Spinal cord (tissue), 10 donors: ENCODE measurements around the gene HEATR5A. TPM values are rescaled to one million over a fixed set of nuclear protein-coding genes. Genes with fewer than 3 reads are reported as not detected.

ENCODE experiments used
- DNase-seq, 6 donors: peaks; one replicate each; pipeline versions ENCODE4 v3.0.0 to v3.0.0-alpha.2; 2013 to 2015; ENCODE audit warnings: low spot score in 6 of 6, low read depth in 4 of 6
- H3K27ac ChIP-seq: one replicate; pipeline ENCODE4 v1.5.1; 2013; ENCODE audit warnings: low read depth, low read length, control low read depth
- H3K27me3 ChIP-seq: one replicate; pipeline ENCODE4 v1.6.1; 2013; ENCODE audit warnings: low read length; ENCODE audit not compliant: control insufficient read depth, insufficient read depth
- H3K36me3 ChIP-seq: one replicate; pipeline ENCODE4 v1.6.1; 2013; ENCODE audit warnings: low read length; ENCODE audit not compliant: control insufficient read depth, insufficient read depth
- H3K4me1 ChIP-seq: one replicate; pipeline ENCODE4 v1.6.1; 2013; ENCODE audit warnings: low read length; ENCODE audit not compliant: control insufficient read depth, insufficient read depth
- H3K4me3 ChIP-seq: one replicate; pipeline ENCODE4 v1.5.1; 2013; ENCODE audit warnings: low read depth, low read length, control low read depth
- H3K9me3 ChIP-seq: one replicate; pipeline ENCODE4 v1.6.1; 2013; ENCODE audit warnings: low read length; ENCODE audit not compliant: control insufficient read depth, insufficient read depth
- WGBS: methylation state at CpG from one replicate; pipeline ENCODE4 v1.1.5; 2013; ENCODE audit warnings: missing lambda C conversion rate; ENCODE audit not compliant: insufficient coverage; 5-methylcytosine and 5-hydroxymethylcytosine counted together
- polyA plus RNA-seq, 2 donors: library from polyadenylated mRNA; unstranded; fragments of 120-200 nt; gene quantifications; one replicate each; pipeline ENCODE4 v1.2.1, GENCODE V29; 2013; ENCODE audit not compliant: insufficient read length in 2 of 2
- total RNA-seq, 2 donors: library from RNA; depleted of rRNA in 1 of 2; stranded (reverse); fragments of 120-200 nt in 1 of 2; fragments of >200 nt in 1 of 2; gene quantifications; one replicate each; pipeline versions ENCODE4 v1.2.3 to v1.2.4, GENCODE V29; 2013 to 2014
- donor health status: healthy.

Gene HEATR5A
- total and polyA plus RNA-seq, 4 donors = 20.4 to 74.2 (median 37.1) TPM

DNA sequence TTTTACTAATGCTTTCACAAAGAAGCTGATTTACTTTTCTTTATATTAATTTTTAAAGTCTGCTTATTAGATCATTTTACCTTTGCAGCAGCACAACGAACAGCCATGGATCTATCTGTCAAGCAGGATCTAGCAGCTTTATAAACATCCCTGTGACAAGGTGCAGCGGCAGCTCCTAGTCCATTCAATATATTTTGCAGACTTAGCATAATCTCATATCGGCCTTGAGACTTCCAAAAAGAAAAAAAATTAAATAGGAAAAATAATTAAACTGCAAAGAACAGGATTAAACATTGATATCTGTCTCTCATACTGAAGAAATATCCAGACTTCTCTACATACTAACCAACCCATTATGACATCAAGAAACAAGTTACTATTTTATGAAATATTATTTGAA lies 25.2 kb downstream of the HEATR5A start:
- Histone ChIP-seq H3K4me3 (no peak overlapping the region), H3K36me3 (peaks cover 19% of the 10 kb centered on the region), H3K27me3 (no peaks in the 10 kb centered on the region), H3K9me3 (no peaks in the 10 kb centered on the region), H3K27ac (no peak overlapping the region), H3K4me1 (no peaks in the 10 kb centered on the region)
- DNase-seq = no peak
- WGBS = 80% methylated on average over 1 of the region's 3 CpGs

DNA sequence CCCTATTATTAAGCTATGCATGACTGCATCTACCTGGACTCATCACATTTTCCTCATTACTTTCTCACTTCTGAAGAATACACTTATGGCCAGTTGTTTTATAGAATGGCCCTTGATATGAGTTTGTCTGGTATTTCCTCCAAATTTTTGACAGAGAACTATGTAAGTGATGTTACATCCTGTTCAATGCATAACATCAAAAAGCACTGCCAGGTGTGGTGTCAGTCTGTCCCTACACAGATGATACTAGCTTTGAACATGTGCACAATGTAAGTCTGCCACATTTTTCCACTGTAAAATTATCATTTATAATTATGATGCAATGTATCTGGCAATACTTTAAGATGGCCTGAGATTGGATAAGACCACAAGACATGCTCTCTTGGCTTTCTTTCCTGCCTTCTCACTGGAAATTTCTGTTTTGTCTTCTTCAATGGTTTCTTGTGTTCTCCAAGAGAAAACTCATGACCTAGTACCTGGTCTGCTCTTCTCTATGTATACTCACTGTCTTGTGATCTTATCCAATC lies 28.3 kb downstream of the HEATR5A start:
- no peaks in the 10 kb centered on the region for H3K4me1 ChIP-seq
- H3K27me3 ChIP-seq = no peaks in the 10 kb centered on the region
- H3K9me3 ChIP-seq = no peaks in the 10 kb centered on the region
- H3K36me3 ChIP-seq = peaks cover 12% of the 10 kb centered on the region
- DNase-seq = no peak
- no peak overlapping the region for H3K27ac ChIP-seq
- H3K4me3 ChIP-seq = no peak overlapping the region

DNA sequence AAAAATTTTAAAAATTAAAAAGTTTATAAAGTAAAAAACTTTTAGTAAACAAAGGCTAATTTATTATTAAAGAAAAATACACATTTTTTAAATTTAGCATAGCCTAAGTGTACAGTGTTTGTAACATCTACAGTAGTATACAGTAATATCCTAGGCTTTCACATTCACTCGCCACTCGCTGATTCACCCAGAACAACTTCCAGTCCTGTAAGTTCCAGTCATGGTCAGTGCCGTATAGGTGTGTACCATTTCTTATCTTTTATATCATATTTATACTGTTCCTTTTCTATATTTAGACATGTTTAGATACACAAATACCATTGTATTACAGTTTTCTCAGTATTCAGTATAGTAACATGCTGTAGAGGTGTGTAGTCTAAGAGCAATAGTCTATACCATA lies 28.9 kb downstream of the HEATR5A start:
- no peaks in the 10 kb centered on the region for H3K9me3 ChIP-seq
- H3K4me1 ChIP-seq = no peaks in the 10 kb centered on the region
- peaks cover 12% of the 10 kb centered on the region for H3K36me3 ChIP-seq
- no peak overlapping the region for H3K27ac ChIP-seq
- no peak for DNase-seq
- no peak overlapping the region for H3K4me3 ChIP-seq
- no peaks in the 10 kb centered on the region for H3K27me3 ChIP-seq
- no CpG with 5 or more reads among the region's 3 CpGs for WGBS

DNA sequence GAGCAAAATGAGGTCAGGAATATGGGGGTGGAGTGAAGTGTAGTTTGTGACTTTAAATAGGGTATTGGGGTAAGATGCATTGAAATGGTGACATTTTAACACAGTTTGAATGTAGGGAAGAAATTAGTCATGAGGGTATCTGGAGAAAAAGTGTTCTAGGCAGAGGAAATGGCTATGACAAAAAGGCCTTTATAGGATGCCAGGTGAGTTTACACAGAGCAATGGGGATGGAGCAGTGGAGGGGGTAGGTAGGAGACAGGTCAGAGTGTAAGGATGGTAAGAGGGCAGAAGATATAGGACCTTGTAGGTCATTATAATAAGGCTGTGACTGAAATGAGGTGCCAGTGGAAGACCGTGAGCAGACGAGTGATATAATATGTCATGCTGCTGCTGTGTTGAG lies 30.4 kb downstream of the HEATR5A start:
- WGBS = 96% methylated on average over 2 of the region's 2 CpGs
- Histone ChIP-seq H3K4me1 (no peaks in the 10 kb centered on the region), H3K27me3 (no peaks in the 10 kb centered on the region), H3K36me3 (peaks cover 11% of the 10 kb centered on the region), H3K9me3 (no peaks in the 10 kb centered on the region), H3K4me3 (no peak overlapping the region), H3K27ac (no peak overlapping the region)
- no peak for DNase-seq

DNA sequence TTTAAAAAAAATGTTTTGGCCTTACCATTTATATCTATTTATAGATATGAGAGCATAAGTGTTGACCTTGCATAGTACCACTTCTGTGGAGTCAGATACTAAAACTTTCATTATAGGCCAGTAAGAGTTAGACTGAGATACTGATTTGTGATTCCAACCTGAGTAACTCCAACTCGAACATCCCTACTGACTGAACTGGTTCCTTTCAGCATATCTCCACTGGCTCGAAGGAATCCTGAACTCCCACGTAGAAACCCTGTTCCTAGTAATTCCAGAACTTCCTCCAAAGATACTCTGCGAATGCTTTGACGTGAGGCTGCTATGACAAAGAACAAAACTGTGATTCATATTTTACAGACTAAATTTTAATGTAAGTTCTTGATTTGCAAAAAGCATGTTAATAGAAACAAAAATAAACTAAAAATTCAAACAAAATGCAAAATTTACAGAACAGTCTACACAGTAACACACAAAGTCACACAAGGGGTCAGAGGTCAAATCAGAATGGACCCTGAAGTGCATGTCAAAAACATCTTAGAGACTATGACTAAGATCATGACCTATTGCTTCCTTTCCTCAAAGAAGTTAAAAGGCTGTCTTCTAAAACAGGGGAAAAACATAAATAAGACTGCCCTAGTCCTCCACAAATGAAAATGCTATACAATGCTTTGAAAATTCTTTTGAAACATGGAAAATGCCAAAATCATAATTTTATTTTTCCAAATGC lies 31.5 kb downstream of the HEATR5A start:
- no peaks in the 10 kb centered on the region for H3K27me3 ChIP-seq
- H3K27ac ChIP-seq = no peak overlapping the region
- H3K36me3 ChIP-seq = peaks cover 16% of the 10 kb centered on the region
- WGBS = 100% methylated on average over 2 of the region's 5 CpGs
- H3K4me3 ChIP-seq = no peak overlapping the region
- no peaks in the 10 kb centered on the region for H3K4me1 ChIP-seq
- no peaks in the 10 kb centered on the region for H3K9me3 ChIP-seq
- DNase-seq = no peak

DNA sequence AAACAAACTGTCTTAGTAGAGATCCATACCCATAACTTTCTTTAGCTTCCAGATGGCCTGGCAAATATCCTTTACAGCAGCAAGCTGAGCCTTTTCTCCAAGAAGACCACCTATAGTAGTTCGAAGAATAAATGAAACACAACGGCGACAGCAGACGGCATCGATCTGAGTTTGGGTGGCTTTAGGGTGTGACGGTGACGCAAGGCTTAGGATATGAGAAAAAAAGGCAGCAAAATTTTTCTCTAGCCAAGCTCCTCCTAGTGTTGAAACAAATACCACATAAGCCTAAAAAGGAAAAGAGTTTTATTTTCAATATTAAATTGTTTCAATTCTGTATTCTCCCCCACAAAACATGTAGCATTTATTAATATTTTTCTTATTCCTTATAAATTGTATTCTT lies 33.3 kb downstream of the HEATR5A start:
- no peak overlapping the region for H3K4me3 ChIP-seq
- H3K9me3 ChIP-seq = no peaks in the 10 kb centered on the region
- no peaks in the 10 kb centered on the region for H3K27me3 ChIP-seq
- H3K36me3 ChIP-seq = peaks cover 9% of the 10 kb centered on the region
- H3K27ac ChIP-seq = no peak overlapping the region
- WGBS = no CpG with 5 or more reads among the region's 7 CpGs
- no peak for DNase-seq
- no peaks in the 10 kb centered on the region for H3K4me1 ChIP-seq

DNA sequence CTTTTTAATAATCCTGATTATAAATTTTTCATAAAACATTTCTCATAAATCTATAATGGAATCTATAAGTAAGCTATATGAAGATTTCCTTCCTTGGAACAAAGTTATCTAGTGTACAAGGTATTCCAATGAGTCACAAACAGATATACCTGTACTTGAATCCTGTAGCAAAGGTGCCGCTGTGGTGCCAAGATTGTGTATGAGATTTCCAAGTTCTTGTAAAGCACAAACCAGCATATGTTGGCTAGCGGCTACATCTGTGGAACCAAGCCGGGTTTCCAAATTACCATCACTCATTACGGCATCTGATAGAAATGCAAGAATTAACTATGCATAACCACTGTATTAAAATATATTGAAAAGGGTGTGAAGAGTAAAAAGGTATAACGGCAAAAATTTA lies 34.1 kb downstream of the HEATR5A start:
- Histone ChIP-seq H3K4me3 (no peak overlapping the region), H3K27me3 (no peaks in the 10 kb centered on the region), H3K4me1 (no peaks in the 10 kb centered on the region), H3K36me3 (peaks cover 12% of the 10 kb centered on the region), H3K9me3 (no peaks in the 10 kb centered on the region), H3K27ac (no peak overlapping the region)
- no peak for DNase-seq
- WGBS = no CpG with 5 or more reads among the region's 5 CpGs

DNA sequence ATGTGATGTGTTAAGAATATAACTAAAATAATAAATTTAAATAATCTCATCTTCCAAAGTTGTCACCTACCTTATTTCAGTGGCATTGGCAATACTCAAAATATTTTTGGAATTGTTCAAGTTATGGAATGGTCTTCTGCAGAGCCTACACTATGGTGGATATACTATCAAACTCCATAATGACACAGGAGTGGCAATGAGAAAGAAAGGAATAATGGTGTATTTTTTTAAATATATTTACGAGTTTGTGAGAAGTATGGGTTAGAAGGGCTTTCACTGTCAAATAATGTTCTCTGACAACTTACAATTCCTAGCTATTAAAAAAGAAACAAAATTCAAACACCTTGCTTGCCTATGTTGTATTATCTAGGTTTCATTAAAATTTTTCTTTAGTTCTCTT lies 38.1 kb downstream of the HEATR5A start:
- no peak overlapping the region for H3K4me3 ChIP-seq
- H3K36me3 ChIP-seq = peaks cover 25% of the 10 kb centered on the region

DNA sequence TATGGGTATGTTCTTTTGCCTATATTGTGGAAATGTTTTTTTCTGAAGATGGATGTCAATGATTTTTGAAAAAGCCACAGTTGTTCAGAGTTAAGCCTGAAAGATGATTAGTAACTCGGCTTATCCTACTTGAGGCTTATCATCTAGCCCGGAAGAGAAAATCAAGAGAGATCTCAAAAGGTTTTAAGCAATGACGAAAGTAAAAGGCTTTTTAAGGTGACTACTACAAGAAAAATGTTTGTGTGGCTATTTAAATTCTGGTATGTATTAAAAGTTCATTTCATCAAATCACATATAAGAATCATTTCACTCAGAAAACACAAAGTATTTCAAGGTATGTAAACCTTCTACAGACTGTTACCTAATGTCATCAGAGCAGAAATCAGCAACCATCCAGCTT lies 40.2 kb downstream of the HEATR5A start:
- DNase-seq = no peak
- H3K27me3 ChIP-seq = no peaks in the 10 kb centered on the region
- no peaks in the 10 kb centered on the region for H3K4me1 ChIP-seq
- WGBS = no CpG with 5 or more reads among the region's 3 CpGs
- no peaks in the 10 kb centered on the region for H3K9me3 ChIP-seq
- peaks cover 26% of the 10 kb centered on the region for H3K36me3 ChIP-seq
- H3K27ac ChIP-seq = no peak overlapping the region
- H3K4me3 ChIP-seq = no peak overlapping the region

More for the DNA sequence above, 38.1 kb downstream of the HEATR5A start:
- Histone ChIP-seq H3K4me1 (no peaks in the 10 kb centered on the region), H3K27ac (no peak overlapping the region), H3K27me3 (no peaks in the 10 kb centered on the region), H3K9me3 (no peaks in the 10 kb centered on the region)
- no CpG with 5 or more reads among the region's 1 CpG for WGBS
- DNase-seq = no peak
